HL-60 (cell line): ENCODE data around the gene CHN1.

Experiments used
- DNase-seq, 2 experiments: peaks; one replicate each; pipeline ENCODE4 v3.0.0-alpha.2; 2010 to 2020; ENCODE audit warnings: low read depth in 1 of 2, low spot score in 1 of 2
- H3K27ac ChIP-seq: fragments of 250-450 bp; sonication (Bioruptor Pico); replicated peaks from 2 replicates; pipeline ENCODE4 v1.5.1; 2020; ENCODE audit warnings: mild to moderate bottlenecking, moderate library complexity
- H3K27me3 ChIP-seq: fragments of 250-450 bp; sonication (Bioruptor Pico); 2 replicates; pipeline ENCODE4 v1.5.1; 2021; ENCODE audit warnings: mild to moderate bottlenecking, moderate library complexity; ENCODE audit not compliant: insufficient read depth, poor library complexity, severe bottlenecking
- H3K4me3 ChIP-seq: replicated peaks from 2 replicates; pipeline ENCODE4 v1.5.1; 2011; ENCODE audit warnings: mild to moderate bottlenecking, control low read depth, low read length; ENCODE audit not compliant: insufficient read depth
- GABPA ChIP-seq: IDR thresholded peaks from 2 replicates; pipeline ENCODE4 v1.6.1; 2012; ENCODE audit warnings: low read depth
- POLR2AphosphoS5 ChIP-seq: IDR thresholded peaks from 2 replicates; pipeline ENCODE4 v1.6.1; 2012; ENCODE audit warnings: low read depth
- SPI1 ChIP-seq: IDR thresholded peaks from 2 replicates; pipeline ENCODE4 v1.6.1; 2012; ENCODE audit warnings: low read depth, mild to moderate bottlenecking, borderline replicate concordance
- TF ChIP-seq, protein P1 (sequence below): IDR thresholded peaks from 2 replicates; pipeline ENCODE4 v1.6.1; 2012; ENCODE audit warnings: low read depth; ENCODE audit not compliant: insufficient replicate concordance
- TF ChIP-seq, protein P2 (sequence below): IDR thresholded peaks from one replicate; pipeline ENCODE4 v1.5.1; 2011; ENCODE audit warnings: low read length, control low read depth, inconsistent platforms; ENCODE audit not compliant: insufficient read depth

The CHN1 gene

DNA sequence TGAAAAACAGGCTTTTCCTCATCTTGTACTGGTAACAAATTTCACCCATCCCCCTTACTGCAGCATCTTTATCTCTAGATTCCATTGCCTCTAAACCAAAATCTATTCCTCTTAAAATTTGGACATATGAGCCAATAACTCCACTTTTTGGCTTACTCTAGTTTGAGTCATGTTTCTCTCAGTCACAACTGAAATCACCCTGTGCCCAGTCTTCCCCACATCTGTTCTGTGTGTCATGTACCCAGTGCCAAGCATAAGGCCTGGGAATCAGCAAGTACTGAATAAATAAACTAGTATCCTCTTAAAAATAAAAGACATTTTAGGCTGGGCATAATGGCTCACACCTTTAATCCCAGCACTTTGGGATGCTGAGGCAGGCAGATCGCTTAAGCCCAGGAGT lies 20.8 kb upstream of the CHN1 start:
- DNase-seq: no peak
- TF ChIP-seq, protein P1, sequence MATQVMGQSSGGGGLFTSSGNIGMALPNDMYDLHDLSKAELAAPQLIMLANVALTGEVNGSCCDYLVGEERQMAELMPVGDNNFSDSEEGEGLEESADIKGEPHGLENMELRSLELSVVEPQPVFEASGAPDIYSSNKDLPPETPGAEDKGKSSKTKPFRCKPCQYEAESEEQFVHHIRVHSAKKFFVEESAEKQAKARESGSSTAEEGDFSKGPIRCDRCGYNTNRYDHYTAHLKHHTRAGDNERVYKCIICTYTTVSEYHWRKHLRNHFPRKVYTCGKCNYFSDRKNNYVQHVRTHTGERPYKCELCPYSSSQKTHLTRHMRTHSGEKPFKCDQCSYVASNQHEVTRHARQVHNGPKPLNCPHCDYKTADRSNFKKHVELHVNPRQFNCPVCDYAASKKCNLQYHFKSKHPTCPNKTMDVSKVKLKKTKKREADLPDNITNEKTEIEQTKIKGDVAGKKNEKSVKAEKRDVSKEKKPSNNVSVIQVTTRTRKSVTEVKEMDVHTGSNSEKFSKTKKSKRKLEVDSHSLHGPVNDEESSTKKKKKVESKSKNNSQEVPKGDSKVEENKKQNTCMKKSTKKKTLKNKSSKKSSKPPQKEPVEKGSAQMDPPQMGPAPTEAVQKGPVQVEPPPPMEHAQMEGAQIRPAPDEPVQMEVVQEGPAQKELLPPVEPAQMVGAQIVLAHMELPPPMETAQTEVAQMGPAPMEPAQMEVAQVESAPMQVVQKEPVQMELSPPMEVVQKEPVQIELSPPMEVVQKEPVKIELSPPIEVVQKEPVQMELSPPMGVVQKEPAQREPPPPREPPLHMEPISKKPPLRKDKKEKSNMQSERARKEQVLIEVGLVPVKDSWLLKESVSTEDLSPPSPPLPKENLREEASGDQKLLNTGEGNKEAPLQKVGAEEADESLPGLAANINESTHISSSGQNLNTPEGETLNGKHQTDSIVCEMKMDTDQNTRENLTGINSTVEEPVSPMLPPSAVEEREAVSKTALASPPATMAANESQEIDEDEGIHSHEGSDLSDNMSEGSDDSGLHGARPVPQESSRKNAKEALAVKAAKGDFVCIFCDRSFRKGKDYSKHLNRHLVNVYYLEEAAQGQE: no peak
- TF ChIP-seq, protein P2, sequence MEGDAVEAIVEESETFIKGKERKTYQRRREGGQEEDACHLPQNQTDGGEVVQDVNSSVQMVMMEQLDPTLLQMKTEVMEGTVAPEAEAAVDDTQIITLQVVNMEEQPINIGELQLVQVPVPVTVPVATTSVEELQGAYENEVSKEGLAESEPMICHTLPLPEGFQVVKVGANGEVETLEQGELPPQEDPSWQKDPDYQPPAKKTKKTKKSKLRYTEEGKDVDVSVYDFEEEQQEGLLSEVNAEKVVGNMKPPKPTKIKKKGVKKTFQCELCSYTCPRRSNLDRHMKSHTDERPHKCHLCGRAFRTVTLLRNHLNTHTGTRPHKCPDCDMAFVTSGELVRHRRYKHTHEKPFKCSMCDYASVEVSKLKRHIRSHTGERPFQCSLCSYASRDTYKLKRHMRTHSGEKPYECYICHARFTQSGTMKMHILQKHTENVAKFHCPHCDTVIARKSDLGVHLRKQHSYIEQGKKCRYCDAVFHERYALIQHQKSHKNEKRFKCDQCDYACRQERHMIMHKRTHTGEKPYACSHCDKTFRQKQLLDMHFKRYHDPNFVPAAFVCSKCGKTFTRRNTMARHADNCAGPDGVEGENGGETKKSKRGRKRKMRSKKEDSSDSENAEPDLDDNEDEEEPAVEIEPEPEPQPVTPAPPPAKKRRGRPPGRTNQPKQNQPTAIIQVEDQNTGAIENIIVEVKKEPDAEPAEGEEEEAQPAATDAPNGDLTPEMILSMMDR: no peak
- TF ChIP-seq SPI1: no peak
- TF ChIP-seq GABPA: no peak
- no peak for TF ChIP-seq POLR2AphosphoS5
- H3K4me3 ChIP-seq: no peak overlapping the region

DNA sequence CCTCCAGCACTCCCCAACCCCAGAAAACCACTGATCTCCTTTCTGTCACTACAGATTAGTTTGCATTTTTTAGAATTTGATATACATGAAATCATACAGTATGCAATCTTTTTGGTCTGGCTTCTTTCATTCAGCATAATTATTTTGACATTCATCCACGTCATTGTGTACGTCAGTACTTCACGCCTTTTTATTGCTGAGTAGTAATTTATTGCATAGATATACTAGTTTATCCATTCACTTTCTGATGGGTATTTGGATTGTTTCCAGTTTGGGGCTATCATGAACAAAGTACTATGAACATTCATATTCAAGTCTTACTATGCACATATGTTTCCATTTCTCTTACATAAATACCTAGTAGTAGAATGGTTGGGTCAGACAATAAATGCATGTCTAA lies 20.1 kb upstream of the CHN1 start:
- no peak overlapping the region for H3K4me3 ChIP-seq
- DNase-seq: no peak
- TF ChIP-seq POLR2AphosphoS5 (no peak), GABPA (no peak), SPI1 (no peak)
- TF ChIP-seq, protein P2: no peak
- TF ChIP-seq, protein P1: no peak
- H3K27ac ChIP-seq: no peak overlapping the region
- H3K27me3 ChIP-seq: no peaks in the 10 kb centered on the region

More for the DNA sequence above, 20.8 kb upstream of the CHN1 start:
- Histone ChIP-seq H3K27ac (no peak overlapping the region), H3K27me3 (no peaks in the 10 kb centered on the region)

DNA sequence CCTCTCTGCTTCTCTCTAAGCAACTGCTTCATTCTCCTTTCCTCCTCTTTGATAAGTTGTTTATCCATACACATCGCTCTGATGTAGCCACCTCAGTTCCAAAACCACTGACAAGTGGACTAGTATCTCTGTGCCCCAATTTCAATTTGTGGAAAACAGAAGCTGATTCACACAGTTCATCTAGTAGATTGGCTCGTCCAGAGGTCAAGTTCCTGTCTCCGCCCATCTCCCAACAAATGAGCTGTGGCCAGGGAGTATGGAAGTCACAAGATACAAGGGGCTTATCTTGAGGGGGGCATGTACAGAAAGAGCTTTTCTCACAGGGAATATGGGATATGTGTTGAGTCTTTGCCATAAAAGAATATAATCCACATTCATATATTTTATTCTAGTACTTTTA lies 17.7 kb upstream of the CHN1 start:
- no peak for DNase-seq
- TF ChIP-seq, protein P2: no peak
- TF ChIP-seq POLR2AphosphoS5 (no peak), GABPA (no peak), SPI1 (no peak)
- TF ChIP-seq, protein P1: no peak
- Histone ChIP-seq H3K27ac (no peak overlapping the region), H3K4me3 (no peak overlapping the region), H3K27me3 (no peaks in the 10 kb centered on the region)
